Lung (tissue), 12 donors: ENCODE data around the gene TAX1BP1. TPM values are rescaled to one million over a fixed set of nuclear protein-coding genes. Genes with fewer than 3 reads are reported as not detected.

Source experiments
- ATAC-seq: fragments of 200-7000 bp; cut with Tn5 transposase; one replicate; pipeline ENCODE4 v1.9.1; 2020; ENCODE audit warnings: moderate number of reproducible peaks; ENCODE audit not compliant: insufficient read depth, low FRiP score
- DNase-seq, 3 donors: peaks; one replicate each; pipeline ENCODE4 v3.0.0-alpha.2; 2013 to 2017
- H3K27ac ChIP-seq, 2 donors: one replicate each; pipeline ENCODE4 v1.5.1; 2013; ENCODE audit warnings: mild to moderate bottlenecking in 2 of 2, moderate library complexity in 2 of 2, control low read depth in 1 of 2, inconsistent platforms in 1 of 2, low read depth in 1 of 2, low read length in 1 of 2
- H3K27me3 ChIP-seq, 3 donors: one replicate each; pipeline ENCODE4 v1.5.1; 2013; ENCODE audit warnings: low read length in 2 of 3; ENCODE audit not compliant: control insufficient read depth in 3 of 3, insufficient read depth in 3 of 3
- H3K36me3 ChIP-seq, 4 donors: one replicate each; pipeline ENCODE4 v1.5.1; 2013; ENCODE audit warnings: low read length in 4 of 4, mild to moderate bottlenecking in 1 of 4, moderate library complexity in 1 of 4; ENCODE audit not compliant: control insufficient read depth in 4 of 4, insufficient read depth in 4 of 4
- H3K4me1 ChIP-seq, 5 donors: one replicate each; pipeline ENCODE4 v1.5.1; 2013; ENCODE audit warnings: low read length in 5 of 5, mild to moderate bottlenecking in 2 of 5, moderate library complexity in 1 of 5; ENCODE audit not compliant: control insufficient read depth in 5 of 5, insufficient read depth in 5 of 5
- H3K4me3 ChIP-seq: one replicate; pipeline ENCODE4 v1.5.1; 2013; ENCODE audit warnings: mild to moderate bottlenecking, control low read depth, moderate library complexity
- H3K9ac ChIP-seq, 2 donors: one replicate each; pipeline ENCODE4 v1.5.1; 2013; ENCODE audit warnings: low read length in 2 of 2, control low read depth in 1 of 2; ENCODE audit not compliant: insufficient read depth in 1 of 2
- H3K9me3 ChIP-seq, 4 donors: one replicate each; pipeline ENCODE4 v1.5.1; 2013; ENCODE audit warnings: low read length in 3 of 4, mild to moderate bottlenecking in 1 of 4, moderate library complexity in 1 of 4; ENCODE audit not compliant: control insufficient read depth in 4 of 4, insufficient read depth in 3 of 4
- WGBS, 2 donors: extraction: QIAGEN DNeasy Blood & Tissue Kit; methylation state at CpG; one replicate each; pipeline ENCODE4 v1.1.7; 2013; 5-methylcytosine and 5-hydroxymethylcytosine counted together
- polyA plus RNA-seq, 2 donors: library from polyadenylated mRNA; stranded (reverse); fragments of 200-250 nt; gene quantifications; one replicate each; pipeline ENCODE4 v1.2.1, GENCODE V29; 2013
- total RNA-seq, 2 donors: library from RNA; depleted of rRNA in 1 of 2; stranded (reverse); fragments of >200 nt in 1 of 2; gene quantifications; one replicate each; pipeline ENCODE4 v1.2.1, GENCODE V29; 2014 to 2021
- TF ChIP-seq, protein P1 (sequence below): IDR thresholded peaks from 2 replicates; pipeline ENCODE4 v1.5.1; 2012; ENCODE audit warnings: mild to moderate bottlenecking; ENCODE audit errors: control extremely low read depth, extremely low read depth
- donor health status: control.
- donor health status: control.
- donor health status: Bipolar disorder and iron deficiency.
- donor health status: healthy.
- donor health status: DM: yes; HTN: yes; CAD: no.

The TAX1BP1 gene
- total and polyA plus RNA-seq, 4 donors, result 61.4 to 137 (median 83.0) TPM

GRCh38 chr7:27753863-27754262 is 13.9 kb downstream of the TAX1BP1 start:
- Histone ChIP-seq H3K4me3 (no peak overlapping the region), H3K27me3 (no peaks in the 10 kb centered on the region), H3K9me3 (no peaks in the 10 kb centered on the region), H3K27ac (no peak overlapping the region), H3K36me3 (peaks cover 5 to 33% (median 16%) of the 10 kb centered on the region in 4 donors), H3K9ac (no peak overlapping the region), H3K4me1 (peaks cover 0 to 3% (median 0%) of the 10 kb centered on the region in 5 donors)
- WGBS, 2 donors, result 60 to 69% methylated on average over 1 of the region's 1 CpG
- no peak for ATAC-seq
- DNase-seq, result no peak
- TF ChIP-seq, protein P1, sequence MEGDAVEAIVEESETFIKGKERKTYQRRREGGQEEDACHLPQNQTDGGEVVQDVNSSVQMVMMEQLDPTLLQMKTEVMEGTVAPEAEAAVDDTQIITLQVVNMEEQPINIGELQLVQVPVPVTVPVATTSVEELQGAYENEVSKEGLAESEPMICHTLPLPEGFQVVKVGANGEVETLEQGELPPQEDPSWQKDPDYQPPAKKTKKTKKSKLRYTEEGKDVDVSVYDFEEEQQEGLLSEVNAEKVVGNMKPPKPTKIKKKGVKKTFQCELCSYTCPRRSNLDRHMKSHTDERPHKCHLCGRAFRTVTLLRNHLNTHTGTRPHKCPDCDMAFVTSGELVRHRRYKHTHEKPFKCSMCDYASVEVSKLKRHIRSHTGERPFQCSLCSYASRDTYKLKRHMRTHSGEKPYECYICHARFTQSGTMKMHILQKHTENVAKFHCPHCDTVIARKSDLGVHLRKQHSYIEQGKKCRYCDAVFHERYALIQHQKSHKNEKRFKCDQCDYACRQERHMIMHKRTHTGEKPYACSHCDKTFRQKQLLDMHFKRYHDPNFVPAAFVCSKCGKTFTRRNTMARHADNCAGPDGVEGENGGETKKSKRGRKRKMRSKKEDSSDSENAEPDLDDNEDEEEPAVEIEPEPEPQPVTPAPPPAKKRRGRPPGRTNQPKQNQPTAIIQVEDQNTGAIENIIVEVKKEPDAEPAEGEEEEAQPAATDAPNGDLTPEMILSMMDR, result no peak

GRCh38 chr7:27756298-27756697 is 16.3 kb downstream of the TAX1BP1 start:
- no peak for ATAC-seq
- H3K9ac ChIP-seq, result no peak overlapping the region
- H3K27me3 ChIP-seq, result no peaks in the 10 kb centered on the region
- no peak overlapping the region for H3K27ac ChIP-seq
- H3K9me3 ChIP-seq, result no peaks in the 10 kb centered on the region
- TF ChIP-seq, protein P1, result no peak
- DNase-seq, result no peak
- no peak overlapping the region for H3K4me3 ChIP-seq
- H3K36me3 ChIP-seq, result peaks cover 6 to 19% (median 12%) of the 10 kb centered on the region in 4 donors
- H3K4me1 ChIP-seq, result peaks cover 0 to 3% (median 0%) of the 10 kb centered on the region in 5 donors

DNA sequence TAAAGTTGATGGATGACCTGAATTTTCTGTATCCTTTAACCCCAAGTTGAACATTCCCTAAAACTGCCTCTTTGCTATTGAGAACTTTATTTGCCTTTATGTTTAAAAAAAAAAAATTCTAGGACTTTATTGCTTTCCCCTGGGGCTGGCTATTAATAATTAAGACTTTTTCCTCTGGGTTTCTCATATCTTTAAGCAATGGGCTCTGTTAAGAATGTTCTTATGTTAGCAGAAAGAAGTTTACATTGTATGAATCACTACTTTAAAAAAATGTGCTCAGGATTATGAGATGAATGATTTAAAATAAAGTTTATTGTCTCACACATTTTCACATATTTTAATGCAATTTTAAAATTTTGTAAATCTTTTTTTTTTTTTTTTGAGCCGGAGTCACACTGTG is 19.5 kb downstream of the TAX1BP1 start:
- Histone ChIP-seq H3K27ac (no peak overlapping the region), H3K9me3 (no peaks in the 10 kb centered on the region), H3K27me3 (no peaks in the 10 kb centered on the region), H3K4me1 (no peaks in the 10 kb centered on the region), H3K9ac (no peak overlapping the region), H3K36me3 (peaks cover 6 to 14% (median 8%) of the 10 kb centered on the region in 4 donors), H3K4me3 (no peak overlapping the region)
- TF ChIP-seq, protein P1, result no peak
- 100% methylated on average over 1 of the region's 1 CpG for WGBS, 2 donors
- ATAC-seq, result no peak
- DNase-seq, result no peak

- TF ChIP-seq, protein P1, result no peak
- H3K4me1 ChIP-seq, result peaks cover 0 to 1% (median 0%) of the 10 kb centered on the region in 5 donors
- ATAC-seq (no peak), DNase-seq (no peak)
- H3K9ac ChIP-seq, result no peak overlapping the region
- H3K27me3 ChIP-seq, result no peaks in the 10 kb centered on the region
- WGBS, 2 donors, result 90% methylated on average over 1 of the region's 1 CpG
- H3K27ac ChIP-seq, result no peak overlapping the region
- no peaks in the 10 kb centered on the region for H3K9me3 ChIP-seq
- no peak overlapping the region for H3K4me3 ChIP-seq
- peaks cover 9 to 13% (median 10%) of the 10 kb centered on the region in 4 donors for H3K36me3 ChIP-seq
These were observed 22.1 kb downstream of the TAX1BP1 start for GRCh38 chr7:27762062-27762461.
